Pulmonary artery endothelial cell (primary cell): ENCODE data around the gene FSTL4. TPM values are rescaled to one million over a fixed set of nuclear protein-coding genes. Genes with fewer than 3 reads are reported as not detected.

ENCODE experiments used
- DNase-seq: peaks from one replicate; pipeline ENCODE4 v3.0.0-alpha.2; 2011; ENCODE audit warnings: low read depth, low spot score
- total RNA-seq: library from RNA; depleted of rRNA; stranded (reverse); fragments of >200 nt; gene quantifications from 2 replicates; pipeline ENCODE4 v1.2.3, GENCODE V29; 2014

Gene FSTL4
- total RNA-seq, 1 donor from 2014 or later, result not detected

DNA sequence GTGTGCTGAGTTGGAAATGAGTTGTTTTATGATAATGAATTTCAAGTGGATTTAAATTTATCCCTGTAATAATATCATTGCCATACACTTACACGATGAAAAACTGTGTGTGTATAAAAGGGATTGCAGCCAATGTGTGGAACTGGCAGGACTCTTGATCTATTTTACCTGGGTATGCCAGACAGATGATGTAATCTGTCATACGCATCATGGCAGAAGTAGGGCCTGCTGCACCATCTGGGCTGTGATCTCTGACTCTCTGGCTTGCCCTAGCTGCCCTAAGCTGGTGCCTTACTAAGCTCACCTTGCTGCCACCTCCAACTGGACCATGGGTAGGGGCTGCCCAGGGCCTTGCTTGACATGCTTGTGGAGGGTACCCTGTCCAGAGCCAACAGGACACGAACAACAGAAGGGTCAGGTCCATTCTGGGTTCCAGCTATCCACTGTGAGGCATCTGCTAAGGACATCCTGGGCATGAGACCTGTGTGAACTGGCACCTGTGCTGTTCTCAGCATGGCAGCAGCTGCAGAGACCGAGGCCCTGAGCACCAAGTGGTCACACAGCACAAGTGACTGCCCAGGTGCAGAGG lies 184.2 kb downstream of the FSTL4 start:
- DNase-seq, result no peak

DNA sequence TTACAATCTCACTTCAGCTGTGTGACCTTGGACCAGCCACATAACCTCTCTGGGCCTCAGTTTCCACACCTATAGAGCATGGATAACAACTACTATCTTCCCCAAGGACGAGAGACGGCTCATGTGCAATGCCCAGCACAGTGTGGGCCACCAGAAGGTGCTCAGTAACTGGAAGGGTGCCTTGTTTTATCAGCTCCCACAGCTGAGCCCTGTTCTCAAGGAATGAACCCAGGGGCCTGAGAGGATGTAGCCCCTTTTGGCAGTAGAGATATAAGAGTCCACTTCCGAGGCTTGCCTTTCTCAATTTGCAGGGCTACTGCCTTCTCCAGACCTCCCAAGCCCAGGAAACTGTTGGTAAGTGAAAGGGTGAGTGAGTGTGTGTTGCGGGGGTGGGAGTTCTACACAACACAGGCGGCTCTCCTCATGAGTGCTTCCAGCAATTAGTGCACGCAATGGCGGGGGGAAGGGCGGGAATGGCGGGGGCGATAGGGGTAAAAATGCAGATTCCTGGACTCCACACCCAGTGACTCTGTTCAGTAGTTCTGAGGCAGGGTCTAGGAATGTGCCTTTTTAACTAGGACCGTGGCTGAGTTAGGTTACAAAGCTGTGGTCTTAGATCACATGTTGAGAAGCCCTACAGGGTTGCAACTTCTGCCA lies 185.1 kb downstream of the FSTL4 start:
- no peak for DNase-seq

DNA sequence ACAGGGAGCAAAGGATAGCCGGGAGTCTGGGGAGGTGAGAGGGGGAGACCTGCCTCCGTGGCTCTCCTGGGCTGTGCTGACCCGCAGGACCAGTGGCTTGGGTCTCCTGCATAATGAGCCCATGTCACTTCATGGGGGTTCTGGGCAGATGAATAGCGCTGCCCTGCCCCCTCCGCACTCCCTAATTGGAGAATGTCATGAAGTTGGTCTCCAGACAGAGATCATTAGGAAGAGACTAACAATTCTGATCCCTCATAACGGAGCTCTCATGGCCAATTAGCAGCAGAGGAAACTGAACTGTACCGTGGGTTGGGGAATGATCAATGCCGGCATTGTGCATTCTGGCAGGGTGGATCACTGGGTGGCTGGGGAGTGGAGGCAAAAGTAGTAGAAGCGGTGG lies 186.1 kb downstream of the FSTL4 start:
- DNase-seq, result no peak

DNA sequence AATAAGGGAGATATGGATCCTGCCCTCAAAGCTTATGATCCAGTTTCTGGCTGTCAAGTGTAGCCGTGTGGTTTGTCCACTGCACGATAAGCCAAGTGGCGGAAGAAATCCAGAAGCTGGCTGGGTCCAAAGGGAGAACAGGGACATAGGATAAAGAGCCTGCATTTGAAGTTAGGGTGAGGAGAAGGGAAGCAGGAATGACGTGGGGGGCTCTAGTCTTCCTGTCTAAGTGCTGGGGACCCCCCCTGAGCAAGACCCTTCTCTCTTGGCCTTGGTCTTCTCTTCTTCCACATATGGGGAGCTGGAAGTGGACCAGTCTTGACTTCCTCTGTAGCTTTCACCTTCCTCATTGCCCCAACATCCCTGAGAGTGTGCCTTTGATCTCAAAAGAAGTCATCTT lies 186.6 kb downstream of the FSTL4 start:
- DNase-seq, result no peak

DNA sequence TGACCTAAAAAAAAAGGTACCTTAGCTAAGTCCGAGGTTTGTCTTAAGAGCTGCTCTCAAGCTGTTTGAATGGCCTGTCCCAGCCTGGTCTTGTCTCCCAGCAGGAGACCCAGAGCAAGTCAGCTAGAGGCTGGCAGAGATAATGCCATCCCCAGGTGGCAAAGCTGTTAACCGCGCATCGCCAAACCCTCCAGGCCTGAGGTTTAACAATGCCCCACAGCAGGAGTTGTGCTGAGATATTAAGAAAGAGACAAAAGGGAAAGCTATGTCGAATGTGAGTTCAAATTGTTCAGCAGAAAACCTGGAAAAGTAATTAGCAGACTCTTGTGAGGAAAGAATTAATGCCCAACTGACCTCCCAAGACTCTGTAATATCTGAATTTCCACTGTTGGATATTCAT lies 187.1 kb downstream of the FSTL4 start:
- no peak for DNase-seq

DNA sequence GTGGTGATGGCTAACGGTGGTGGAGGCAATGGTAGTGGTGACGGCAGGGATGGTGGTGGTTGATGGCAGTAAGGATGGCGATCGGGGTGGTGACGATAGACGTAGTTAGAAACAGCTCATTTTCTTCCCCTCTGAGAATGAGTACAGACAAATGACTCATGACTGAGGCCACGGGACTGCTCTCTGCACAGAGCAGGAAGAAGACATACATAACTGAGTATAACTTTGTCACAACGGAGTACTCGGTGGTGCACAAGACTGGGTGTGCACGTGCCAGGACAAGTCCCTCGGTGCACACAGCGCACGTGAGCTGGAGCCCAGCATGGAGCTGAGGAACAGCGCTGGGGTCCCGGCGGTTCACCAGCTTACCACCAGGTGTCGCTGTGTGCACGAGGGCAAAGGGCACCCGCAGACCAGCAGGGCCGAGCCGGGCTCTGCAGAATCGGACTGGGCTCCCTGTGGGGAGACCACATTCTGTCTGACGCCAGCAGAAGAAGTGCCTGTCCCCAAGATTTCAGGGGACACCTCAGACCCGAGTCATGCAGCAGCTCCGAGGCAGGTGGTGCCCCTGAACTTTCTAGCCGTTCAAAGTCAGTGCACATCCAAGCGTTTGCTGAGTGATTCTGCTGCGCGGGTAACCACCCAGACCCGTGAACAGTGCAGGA lies 188.6 kb downstream of the FSTL4 start:
- DNase-seq, result no peak

DNA sequence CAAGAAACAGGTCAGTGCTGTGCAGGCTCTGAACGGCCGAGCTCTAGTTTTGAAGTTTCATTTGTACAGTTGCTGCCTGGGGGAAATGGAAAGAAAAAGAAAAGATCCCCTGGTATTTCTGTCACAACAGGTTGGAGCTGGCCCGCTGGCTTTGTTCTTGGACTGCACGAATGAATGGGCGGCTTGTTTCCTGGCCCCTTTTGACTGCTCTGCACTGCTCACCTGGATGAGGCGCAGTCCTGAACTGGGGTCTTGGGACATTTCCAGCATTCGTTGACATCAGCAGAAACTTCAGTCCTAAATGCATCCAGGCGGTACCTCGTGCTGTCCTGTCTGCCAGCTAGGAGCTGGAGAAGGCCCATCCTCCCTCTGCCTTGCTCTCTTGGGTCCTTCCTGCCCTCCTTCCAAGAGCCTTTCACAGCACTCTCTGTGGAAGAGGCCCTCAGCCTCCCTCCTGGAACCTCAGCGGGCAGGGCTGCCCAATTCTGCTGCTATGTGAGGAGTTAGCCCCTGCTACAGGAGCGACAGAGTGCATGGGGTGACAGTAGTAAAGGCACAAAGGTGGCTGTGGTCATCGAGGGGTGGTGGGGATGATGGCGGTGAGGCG lies 189.2 kb downstream of the FSTL4 start:
- DNase-seq, result no peak

DNA sequence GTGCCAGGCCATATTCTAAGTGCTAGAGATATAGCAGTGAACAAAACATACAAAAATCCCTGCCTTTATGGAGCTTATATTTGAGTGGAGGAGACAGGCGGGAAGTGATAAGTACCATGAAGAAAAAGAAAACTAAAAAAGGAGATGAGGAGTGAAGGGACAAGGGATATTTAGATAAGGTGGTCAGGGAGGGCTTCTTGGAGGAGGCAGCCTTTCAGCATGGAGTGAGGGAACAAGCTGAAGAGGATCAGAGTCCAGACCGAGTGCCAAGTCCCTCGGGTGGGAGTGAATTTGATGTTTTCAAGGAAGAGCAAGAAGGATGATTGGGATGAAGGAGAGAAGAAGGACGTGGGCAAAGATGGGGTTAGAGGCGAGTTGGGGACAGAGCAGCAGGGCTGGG lies 190.5 kb downstream of the FSTL4 start:
- DNase-seq, result no peak

DNA sequence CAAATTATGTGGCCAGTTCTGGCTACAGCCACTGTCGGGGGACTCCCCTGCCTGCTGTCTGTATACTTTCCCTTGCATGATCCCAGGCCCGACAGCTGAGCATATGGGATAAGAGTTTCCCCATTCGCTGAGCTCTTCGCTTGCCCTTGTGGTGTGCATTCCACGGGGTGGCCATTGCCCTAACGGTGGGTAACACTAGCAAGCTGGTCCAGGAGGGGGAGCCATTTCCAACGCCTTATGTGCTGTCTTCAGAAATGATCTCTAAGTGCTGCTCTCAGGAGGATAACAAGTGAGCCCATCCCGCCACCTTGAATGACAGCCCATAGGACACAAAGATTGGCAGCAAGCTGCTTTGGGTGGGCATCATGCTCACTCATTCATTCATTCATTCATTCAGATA lies 190.9 kb downstream of the FSTL4 start:
- no peak for DNase-seq

DNA sequence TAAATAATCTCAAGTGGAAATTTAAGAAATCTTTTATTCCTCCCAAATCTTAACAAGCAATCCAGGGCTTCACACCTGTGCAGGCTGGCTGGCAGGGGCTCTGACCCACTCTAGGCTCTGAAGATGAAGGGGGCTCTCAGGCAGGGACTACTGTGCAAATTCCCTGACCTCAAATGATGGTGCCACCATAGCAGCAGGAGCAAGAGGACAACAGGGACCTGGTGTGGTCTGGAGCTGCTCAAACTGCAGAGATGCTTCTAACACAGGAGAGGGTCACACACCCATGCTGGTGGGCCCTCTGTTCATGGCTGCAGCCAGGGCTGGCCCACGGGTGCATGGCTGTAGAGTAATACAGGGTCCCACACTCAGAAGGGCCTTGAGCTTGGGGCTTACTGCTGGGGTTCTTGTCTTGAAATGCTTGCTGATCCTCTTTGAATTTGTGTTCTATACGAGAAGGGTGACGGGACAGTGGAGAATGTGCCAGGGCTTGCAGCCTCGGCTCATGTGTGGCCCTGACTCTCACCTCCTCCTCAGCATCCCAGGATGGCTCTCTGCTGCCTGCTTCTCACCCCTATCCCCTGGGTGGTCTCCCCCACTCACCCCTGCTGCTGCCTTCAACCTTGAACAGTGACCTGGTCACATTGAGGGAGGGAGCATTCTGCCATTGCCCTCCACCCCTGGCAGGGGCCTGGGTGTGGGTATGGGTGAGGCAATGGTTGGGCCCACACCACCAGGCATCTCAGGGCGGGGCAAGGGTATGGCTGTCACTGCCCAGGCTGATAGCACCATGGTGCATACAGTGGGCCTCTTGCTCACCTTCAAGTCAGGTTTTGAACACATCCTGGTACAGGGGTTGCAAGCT lies 191.7 kb downstream of the FSTL4 start:
- no peak for DNase-seq

DNA sequence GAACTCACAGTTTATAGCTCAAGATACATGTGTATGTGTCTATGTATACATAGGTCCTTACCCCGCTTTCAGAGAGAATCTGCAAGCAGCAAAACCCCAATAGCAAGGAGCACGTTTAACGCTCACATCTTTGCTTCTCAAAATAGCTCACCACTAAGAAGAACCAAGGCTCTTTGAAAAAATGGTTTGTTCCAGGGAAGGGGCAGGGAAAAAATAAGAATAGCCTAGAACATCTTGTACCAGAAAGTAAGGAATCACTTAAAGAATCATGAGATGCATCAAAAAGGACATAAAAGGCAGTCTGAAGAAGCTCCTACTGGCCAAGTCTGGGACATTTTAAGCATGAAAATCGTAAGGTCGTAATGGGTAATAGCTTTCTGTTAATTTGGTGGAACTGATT lies 196.4 kb downstream of the FSTL4 start:
- DNase-seq, result no peak

DNA sequence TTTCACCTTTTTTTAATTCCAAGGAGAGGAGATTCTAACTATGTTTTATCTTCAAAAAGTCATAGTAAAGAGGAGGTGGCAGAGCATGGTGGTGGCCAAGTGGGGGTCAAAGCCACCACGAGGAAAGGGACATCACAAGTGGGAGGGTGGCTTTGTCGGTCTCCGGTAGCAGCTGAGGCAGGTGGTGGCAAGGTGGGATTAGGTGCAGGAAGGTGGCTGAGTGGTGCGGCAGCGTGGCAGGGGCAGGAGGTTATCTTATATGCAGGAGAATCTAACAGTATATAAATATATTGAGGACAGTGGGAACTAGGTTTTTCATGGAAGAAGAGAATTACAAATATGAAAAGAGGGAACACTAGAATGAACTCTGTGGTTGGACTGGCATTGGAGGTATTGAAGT lies 196.8 kb downstream of the FSTL4 start:
- DNase-seq, result no peak

DNA sequence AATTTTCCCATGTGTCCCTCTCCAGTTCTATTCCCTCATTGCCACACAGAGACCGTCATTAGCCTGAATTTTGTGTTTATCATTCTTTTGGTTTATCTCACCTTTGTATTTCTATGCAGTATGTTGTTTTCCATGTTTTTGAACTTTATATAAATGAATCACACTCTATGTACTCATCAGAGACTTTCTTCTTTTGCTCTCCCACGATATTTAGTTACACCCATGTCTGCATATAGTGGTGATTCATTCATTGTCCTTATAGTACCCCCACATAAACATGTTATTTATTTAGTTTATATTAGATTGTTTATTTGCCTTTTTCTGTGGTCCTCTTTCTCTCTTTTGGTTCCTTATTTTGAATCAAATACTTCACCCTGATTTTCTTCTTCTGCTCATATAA lies 199.7 kb downstream of the FSTL4 start:
- no peak for DNase-seq

DNA sequence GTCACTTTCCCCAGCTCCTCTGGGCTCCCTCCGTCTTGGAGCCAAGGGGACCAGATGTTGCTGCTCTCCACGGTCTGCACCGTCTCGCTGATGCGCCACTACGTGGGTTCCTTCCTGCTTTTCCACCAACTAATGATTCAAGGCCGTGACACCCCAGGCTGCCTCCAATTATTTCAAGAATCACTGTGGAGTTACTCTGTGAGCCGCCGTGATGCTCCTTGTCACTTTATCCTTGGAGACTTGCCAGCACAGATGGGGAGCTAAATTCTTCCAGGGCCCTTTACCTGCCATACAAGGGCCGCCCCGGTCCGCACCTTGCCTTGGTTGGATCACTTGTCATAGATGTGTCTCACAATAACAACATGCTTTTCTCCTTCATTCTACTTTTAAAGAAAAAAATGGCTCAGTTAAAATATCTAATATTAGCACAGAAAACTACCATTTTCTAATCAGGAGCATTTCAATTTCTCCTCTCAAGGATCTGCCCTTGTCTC lies 202.0 kb downstream of the FSTL4 start:
- DNase-seq, result no peak

DNA sequence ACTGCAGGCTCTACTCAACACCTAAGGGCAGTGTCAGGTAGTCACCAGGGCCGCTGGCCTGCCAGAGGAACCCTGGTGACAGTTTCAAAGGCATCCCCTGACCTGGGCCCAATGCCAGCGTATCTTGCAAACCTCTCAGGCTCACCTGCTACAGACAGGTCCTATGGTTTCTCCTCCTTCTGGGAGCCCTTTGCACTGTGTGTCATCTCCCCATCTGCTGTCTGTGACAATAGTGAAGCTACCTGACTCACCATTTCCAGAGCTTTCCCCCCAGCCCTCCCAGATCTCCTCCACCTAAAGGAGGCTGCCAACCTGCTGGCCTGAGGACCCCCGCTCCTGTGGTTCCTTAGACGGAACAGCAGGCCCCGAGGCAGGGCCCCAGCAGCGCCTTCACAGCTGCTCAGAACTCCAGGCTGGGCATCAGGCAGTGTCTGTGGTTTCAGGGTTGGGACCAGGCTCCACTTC lies 203.1 kb downstream of the FSTL4 start:
- DNase-seq, result no peak

DNA sequence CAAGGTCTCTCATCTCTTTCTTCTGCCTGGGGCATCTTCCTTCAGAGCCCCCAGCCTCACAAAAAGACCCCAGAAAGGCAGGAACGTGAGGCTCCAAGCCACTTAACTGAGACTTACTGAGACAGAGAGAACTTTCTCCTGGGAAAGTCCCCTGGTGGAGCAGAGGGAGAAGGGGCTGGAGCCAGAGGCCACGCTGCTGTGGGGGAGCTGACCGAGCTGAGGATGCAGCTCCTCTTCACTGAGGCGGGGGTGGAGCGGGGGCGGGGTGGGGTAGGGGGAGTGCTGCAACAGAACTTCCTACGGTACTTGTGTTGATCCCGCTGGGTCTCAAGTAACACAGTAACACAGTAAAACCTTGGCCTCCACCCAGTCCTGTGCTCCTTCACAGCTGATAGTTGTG lies 204.0 kb downstream of the FSTL4 start:
- DNase-seq, result no peak

DNA sequence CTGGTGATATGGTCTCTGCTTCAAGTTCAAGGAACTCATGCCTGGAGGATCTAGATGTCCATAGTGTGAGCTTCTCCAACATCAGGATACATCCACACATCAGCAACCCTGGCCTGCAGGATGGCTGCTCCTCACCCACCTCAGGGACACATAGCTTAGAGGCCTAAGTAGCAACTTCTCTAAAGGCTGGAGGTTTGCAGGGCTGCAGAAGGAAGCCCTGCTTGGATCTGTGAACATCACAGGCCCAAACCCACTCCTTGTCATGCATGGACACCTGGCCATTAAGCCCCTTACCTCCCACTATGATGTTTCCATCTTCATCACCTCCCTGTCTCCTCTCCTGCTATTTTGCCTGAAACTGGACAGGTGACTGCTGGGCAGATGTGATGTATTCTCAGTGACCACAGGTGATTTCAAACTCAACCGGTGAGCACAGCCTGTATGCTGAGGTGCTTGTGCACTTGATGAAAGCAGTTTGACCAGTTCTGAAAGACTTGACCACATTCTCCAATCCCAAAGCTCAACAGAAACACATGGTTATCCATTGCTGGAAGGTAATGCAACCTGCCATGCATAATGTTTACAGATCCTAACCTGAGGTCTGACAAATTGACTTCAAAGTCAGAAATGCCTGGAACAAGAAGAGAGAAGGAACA lies 205.2 kb downstream of the FSTL4 start:
- DNase-seq, result no peak

DNA sequence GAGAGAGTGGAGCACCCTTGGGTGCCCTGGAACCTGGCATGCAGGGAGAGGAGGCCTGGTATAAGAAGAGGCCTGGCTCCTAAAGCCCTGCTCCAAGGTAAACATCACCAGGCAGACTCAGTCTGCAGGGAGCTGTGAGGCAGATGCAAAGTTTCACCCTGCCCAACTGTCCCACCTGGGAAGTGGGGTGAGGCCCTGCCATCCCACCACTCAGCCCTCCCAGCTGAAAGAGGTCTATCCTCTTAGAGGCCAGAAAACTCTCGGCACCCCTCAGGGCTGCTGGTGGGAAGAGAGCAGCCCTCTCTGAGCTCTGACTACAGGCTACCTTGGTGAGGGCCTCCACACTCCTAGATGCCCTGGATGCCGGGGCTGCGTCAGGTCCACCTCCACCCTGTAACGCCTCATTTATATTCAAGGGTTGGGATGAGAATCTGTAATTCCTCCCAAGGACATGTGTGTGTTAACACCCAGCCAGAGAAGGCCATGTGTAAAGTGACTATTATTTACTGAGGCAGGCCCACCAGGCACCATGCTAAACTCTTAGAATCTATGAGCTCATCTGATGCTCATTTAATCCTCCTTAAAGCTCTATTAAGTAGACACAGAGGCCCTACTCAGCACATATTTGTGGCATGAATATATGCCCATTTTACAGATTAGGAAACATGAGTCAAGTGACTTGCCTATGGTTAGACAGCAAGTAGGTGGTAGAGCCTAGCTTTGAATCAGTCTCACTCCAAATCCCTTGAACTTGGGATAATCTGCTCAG lies 205.9 kb downstream of the FSTL4 start:
- DNase-seq, result no peak

DNA sequence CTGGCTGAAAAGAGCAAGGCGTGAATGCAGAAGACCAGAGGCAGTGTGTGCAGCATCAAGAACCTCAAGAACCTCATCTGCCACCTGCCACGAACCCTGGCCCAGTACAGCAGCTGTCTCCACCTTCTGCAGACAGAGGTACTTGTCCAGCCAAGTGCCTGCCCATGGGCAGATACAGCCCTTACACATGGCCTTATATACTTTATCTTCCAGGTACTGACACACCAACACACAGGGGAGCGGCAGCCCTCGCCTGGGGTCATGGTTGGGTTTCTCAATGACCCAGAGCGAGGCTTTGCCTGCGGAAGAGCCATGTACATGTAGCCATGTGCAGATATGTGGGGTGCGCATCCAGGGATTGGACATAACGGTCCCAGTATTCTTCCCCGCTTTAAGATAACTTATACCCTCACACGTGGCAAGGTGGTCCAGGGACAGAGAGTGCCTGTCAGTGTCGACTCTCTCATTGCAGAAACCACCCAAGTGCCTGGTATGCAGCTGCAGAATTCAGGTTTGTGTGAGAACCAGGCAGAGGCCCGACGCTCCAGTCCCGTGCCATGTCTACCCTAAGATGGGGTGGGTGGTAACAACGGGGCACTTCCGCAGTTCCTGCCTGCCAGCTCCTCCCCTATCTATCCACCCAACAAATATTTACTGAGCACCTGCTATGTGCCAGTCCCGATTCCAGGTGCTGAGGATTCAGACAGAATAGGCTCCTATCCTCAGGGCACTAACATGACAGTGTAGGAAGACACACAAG lies 206.9 kb downstream of the FSTL4 start:
- DNase-seq, result no peak
